ENCODE results near the gene ZNF672.
A peak's percentile ranks its signal among the peaks of the same experiment; 100 is the strongest.
"Not testable (repeated sequence)": the region's sequence is repeated elsewhere in the genome, so short reads cannot be mapped to it uniquely, and the experiment has no call there.

Gene ZNF672
- 29.7 to 34.6 (median 33.7) reads per million in 3 donors for total RNA-seq

- DNase-seq: peak; percentile 84 to 92 (median 89)
- peaks cover 1% of the 10 kb centered on the region for H3K36me3 ChIP-seq (ENCODE audit: control insufficient read depth, insufficient read depth, low read length)
- H3K27me3 ChIP-seq (replicated peaks; ENCODE audit: control insufficient read depth, insufficient read depth, low read length, poor library complexity, severe bottlenecking): peaks cover 4% of the 10 kb centered on the region
- H3K27ac ChIP-seq (ENCODE audit: insufficient read depth, low read length, poor library complexity, severe bottlenecking): peak within 1 kb of the TSS; percentile 96
- H3K4me3 ChIP-seq (ENCODE audit: insufficient read depth, low read depth, low read length, poor library complexity, severe bottlenecking): peak within 1 kb of the TSS; percentile 92
- no peaks in the 10 kb centered on the region for H3K9me3 ChIP-seq (ENCODE audit: control insufficient read depth, low read length)
- H3K4me1 ChIP-seq (ENCODE audit: control insufficient read depth, insufficient read depth, low read length, poor library complexity, severe bottlenecking): peaks cover 14% of the 10 kb centered on the region
These were observed at the start of gene ZNF672 for GRCh38 chr1:248837781-248838356. TSS of gene ZNF672 (plus strand) at chr1:248838224. CDS start at chr1:248847275, 9,051 bp downstream.

DNA sequence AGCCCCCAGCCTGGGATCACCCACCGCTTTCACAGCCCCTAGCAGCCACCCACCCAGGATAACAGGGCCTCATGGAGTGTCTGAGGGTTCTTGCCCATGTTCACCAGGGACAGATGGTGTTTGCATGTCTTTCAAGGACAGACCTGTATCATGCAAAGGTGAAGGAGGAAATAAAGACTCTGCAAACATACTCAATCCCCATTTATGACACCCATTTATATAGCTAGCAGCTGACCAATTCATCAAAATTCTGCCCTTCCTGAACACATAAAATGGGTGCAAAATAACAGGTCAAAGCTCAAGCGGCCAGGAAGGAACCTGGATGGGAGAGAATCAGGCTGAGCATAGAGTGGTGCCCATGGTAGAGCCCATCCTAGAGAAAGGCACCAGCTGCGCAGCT is 49.7 kb upstream of the ZNF672 start:
- Histone ChIP-seq H3K9me3 (ENCODE audit: control insufficient read depth, low read length) (no peaks in the 10 kb centered on the region), H3K4me3 (ENCODE audit: insufficient read depth, low read depth, low read length, poor library complexity, severe bottlenecking) (no peak overlapping the region), H3K27ac (ENCODE audit: insufficient read depth, low read length, poor library complexity, severe bottlenecking) (no peak overlapping the region), H3K36me3 (ENCODE audit: control insufficient read depth, insufficient read depth, low read length) (no peaks in the 10 kb centered on the region), H3K4me1 (ENCODE audit: control insufficient read depth, insufficient read depth, low read length, poor library complexity, severe bottlenecking) (no peaks in the 10 kb centered on the region), H3K27me3 (replicated peaks; ENCODE audit: control insufficient read depth, insufficient read depth, low read length, poor library complexity, severe bottlenecking) (no peaks in the 10 kb centered on the region)
- DNase-seq: no peak

DNA sequence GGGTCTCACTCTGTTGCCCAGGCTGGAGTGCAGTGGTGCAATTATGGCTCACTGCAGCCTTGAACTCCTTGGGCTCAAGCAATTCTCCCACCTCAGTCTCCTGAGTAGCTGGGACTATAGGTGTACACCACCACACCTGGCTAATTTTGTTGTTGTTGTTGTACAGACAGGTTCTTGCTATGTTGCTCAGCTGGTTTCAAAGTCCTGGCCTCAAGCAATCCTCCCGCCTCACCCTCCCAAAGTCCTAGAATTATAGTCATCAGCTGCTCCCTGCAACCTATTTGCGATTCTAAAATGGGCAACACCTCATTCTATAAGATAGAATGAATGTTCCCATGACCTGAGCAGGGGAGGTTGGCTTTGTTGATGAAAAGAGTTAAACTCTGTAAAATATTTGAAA is 48.7 kb upstream of the ZNF672 start:
- not testable (repeated sequence) for H3K4me3 ChIP-seq (ENCODE audit: insufficient read depth, low read depth, low read length, poor library complexity, severe bottlenecking); H3K27ac ChIP-seq (ENCODE audit: insufficient read depth, low read length, poor library complexity, severe bottlenecking); H3K9me3 ChIP-seq (ENCODE audit: control insufficient read depth, low read length); H3K27me3 ChIP-seq (replicated peaks; ENCODE audit: control insufficient read depth, insufficient read depth, low read length, poor library complexity, severe bottlenecking); H3K4me1 ChIP-seq (ENCODE audit: control insufficient read depth, insufficient read depth, low read length, poor library complexity, severe bottlenecking); H3K36me3 ChIP-seq (ENCODE audit: control insufficient read depth, insufficient read depth, low read length); DNase-seq

DNA sequence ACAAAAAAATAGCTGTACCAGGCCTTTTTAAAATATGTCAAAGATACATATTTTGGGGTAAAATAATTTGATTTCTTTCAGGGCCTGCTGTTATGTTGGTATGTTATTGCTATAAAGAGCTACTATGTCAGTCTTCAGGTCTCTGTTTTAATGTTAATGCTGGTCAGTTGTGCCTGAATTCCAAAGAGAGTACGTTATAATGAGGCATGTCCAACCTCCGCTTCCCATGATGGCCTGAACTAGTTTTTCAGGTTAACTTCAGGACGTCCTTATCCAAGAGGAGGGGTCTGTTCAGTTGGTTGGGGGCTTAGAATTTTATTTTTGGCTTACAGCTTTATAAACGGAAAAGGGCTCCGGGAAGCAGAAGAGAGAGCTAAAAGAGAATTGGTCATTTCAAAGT is 47.6 kb upstream of the ZNF672 start:
- DNase-seq: no peak
- no peaks in the 10 kb centered on the region for H3K4me1 ChIP-seq (ENCODE audit: control insufficient read depth, insufficient read depth, low read length, poor library complexity, severe bottlenecking)
- no peak overlapping the region for H3K4me3 ChIP-seq (ENCODE audit: insufficient read depth, low read depth, low read length, poor library complexity, severe bottlenecking)
- no peaks in the 10 kb centered on the region for H3K36me3 ChIP-seq (ENCODE audit: control insufficient read depth, insufficient read depth, low read length)
- no peaks in the 10 kb centered on the region for H3K27me3 ChIP-seq (replicated peaks; ENCODE audit: control insufficient read depth, insufficient read depth, low read length, poor library complexity, severe bottlenecking)
- H3K9me3 ChIP-seq (ENCODE audit: control insufficient read depth, low read length): peaks cover 5% of the 10 kb centered on the region
- no peak overlapping the region for H3K27ac ChIP-seq (ENCODE audit: insufficient read depth, low read length, poor library complexity, severe bottlenecking)

- Histone ChIP-seq H3K4me3 (ENCODE audit: insufficient read depth, low read depth, low read length, poor library complexity, severe bottlenecking) (no peak overlapping the region), H3K27ac (ENCODE audit: insufficient read depth, low read length, poor library complexity, severe bottlenecking) (no peak overlapping the region), H3K27me3 (replicated peaks; ENCODE audit: control insufficient read depth, insufficient read depth, low read length, poor library complexity, severe bottlenecking) (no peaks in the 10 kb centered on the region), H3K36me3 (ENCODE audit: control insufficient read depth, insufficient read depth, low read length) (no peaks in the 10 kb centered on the region), H3K4me1 (ENCODE audit: control insufficient read depth, insufficient read depth, low read length, poor library complexity, severe bottlenecking) (no peaks in the 10 kb centered on the region), H3K9me3 (ENCODE audit: control insufficient read depth, low read length) (peaks cover 5% of the 10 kb centered on the region)
- no peak for DNase-seq
These were observed 47.0 kb upstream of the ZNF672 start for GRCh38 chr1:248791010-248791409.

- no peak overlapping the region for H3K4me3 ChIP-seq (ENCODE audit: insufficient read depth, low read depth, low read length, poor library complexity, severe bottlenecking)
- H3K4me1 ChIP-seq (ENCODE audit: control insufficient read depth, insufficient read depth, low read length, poor library complexity, severe bottlenecking): no peaks in the 10 kb centered on the region
- no peaks in the 10 kb centered on the region for H3K36me3 ChIP-seq (ENCODE audit: control insufficient read depth, insufficient read depth, low read length)
- no peak overlapping the region for H3K27ac ChIP-seq (ENCODE audit: insufficient read depth, low read length, poor library complexity, severe bottlenecking)
- no peak for DNase-seq
- no peaks in the 10 kb centered on the region for H3K27me3 ChIP-seq (replicated peaks; ENCODE audit: control insufficient read depth, insufficient read depth, low read length, poor library complexity, severe bottlenecking)
- H3K9me3 ChIP-seq (ENCODE audit: control insufficient read depth, low read length): peaks cover 5% of the 10 kb centered on the region
These were observed 45.7 kb upstream of the ZNF672 start for GRCh38 chr1:248792342-248792741.

DNA sequence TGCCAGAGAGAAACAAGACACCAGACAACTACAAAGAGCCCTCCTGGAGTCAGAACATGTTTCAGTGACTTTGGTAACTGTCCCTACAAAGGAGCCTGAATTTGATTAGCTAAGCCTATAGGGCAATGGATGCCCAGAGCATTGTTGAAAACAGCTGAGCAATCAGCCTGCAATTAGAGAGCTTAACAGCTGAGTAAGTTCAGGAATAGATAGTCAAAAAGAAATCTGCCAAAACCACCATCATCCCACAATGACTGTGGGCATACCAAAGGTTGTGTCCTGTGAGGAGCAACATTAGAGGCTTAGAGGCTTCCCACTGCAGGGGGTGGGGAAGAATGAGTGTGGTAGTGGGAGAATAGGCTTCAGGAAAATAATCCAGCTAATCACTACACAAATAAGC is 44.4 kb upstream of the ZNF672 start:
- Histone ChIP-seq H3K27me3 (replicated peaks; ENCODE audit: control insufficient read depth, insufficient read depth, low read length, poor library complexity, severe bottlenecking) (no peaks in the 10 kb centered on the region), H3K27ac (ENCODE audit: insufficient read depth, low read length, poor library complexity, severe bottlenecking) (no peak overlapping the region), H3K9me3 (ENCODE audit: control insufficient read depth, low read length) (peaks cover 5% of the 10 kb centered on the region), H3K4me3 (ENCODE audit: insufficient read depth, low read depth, low read length, poor library complexity, severe bottlenecking) (no peak overlapping the region), H3K4me1 (ENCODE audit: control insufficient read depth, insufficient read depth, low read length, poor library complexity, severe bottlenecking) (no peaks in the 10 kb centered on the region), H3K36me3 (ENCODE audit: control insufficient read depth, insufficient read depth, low read length) (no peaks in the 10 kb centered on the region)
- no peak for DNase-seq

DNA sequence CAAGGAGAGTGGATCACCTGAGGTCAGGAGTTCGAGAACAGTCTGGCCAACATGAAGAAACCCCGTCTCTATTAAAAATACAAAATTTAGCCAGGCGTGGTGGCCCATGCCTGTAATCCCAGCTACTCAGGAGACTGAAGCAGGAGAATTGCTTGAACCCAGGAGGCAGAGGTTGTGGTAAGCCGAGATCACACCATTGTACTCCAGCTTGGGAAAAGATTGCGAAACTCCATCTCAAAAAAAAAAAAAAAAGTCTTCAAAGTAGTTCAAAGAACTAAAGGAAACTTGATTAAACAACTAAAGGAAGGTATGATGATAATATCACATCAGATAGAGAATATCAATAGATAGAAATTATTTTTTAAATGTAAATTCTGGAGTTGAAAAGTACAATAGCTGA is 43.4 kb upstream of the ZNF672 start:
- H3K4me1 ChIP-seq (ENCODE audit: control insufficient read depth, insufficient read depth, low read length, poor library complexity, severe bottlenecking): not testable (repeated sequence)

GRCh38 chr1:248798791-248799190 is 39.2 kb upstream of the ZNF672 start:
- DNase-seq: no peak
- no peak overlapping the region for H3K4me3 ChIP-seq (ENCODE audit: insufficient read depth, low read depth, low read length, poor library complexity, severe bottlenecking)
- no peaks in the 10 kb centered on the region for H3K4me1 ChIP-seq (ENCODE audit: control insufficient read depth, insufficient read depth, low read length, poor library complexity, severe bottlenecking)
- H3K36me3 ChIP-seq (ENCODE audit: control insufficient read depth, insufficient read depth, low read length): no peaks in the 10 kb centered on the region
- peaks cover 4% of the 10 kb centered on the region for H3K27me3 ChIP-seq (replicated peaks; ENCODE audit: control insufficient read depth, insufficient read depth, low read length, poor library complexity, severe bottlenecking)
- H3K27ac ChIP-seq (ENCODE audit: insufficient read depth, low read length, poor library complexity, severe bottlenecking): no peak overlapping the region
- H3K9me3 ChIP-seq (ENCODE audit: control insufficient read depth, low read length): peaks cover 5% of the 10 kb centered on the region

More for the DNA sequence above, 43.4 kb upstream of the ZNF672 start:
- not testable (repeated sequence) for H3K36me3 ChIP-seq (ENCODE audit: control insufficient read depth, insufficient read depth, low read length); H3K27ac ChIP-seq (ENCODE audit: insufficient read depth, low read length, poor library complexity, severe bottlenecking); H3K4me3 ChIP-seq (ENCODE audit: insufficient read depth, low read depth, low read length, poor library complexity, severe bottlenecking); H3K27me3 ChIP-seq (replicated peaks; ENCODE audit: control insufficient read depth, insufficient read depth, low read length, poor library complexity, severe bottlenecking); H3K9me3 ChIP-seq (ENCODE audit: control insufficient read depth, low read length); DNase-seq

DNA sequence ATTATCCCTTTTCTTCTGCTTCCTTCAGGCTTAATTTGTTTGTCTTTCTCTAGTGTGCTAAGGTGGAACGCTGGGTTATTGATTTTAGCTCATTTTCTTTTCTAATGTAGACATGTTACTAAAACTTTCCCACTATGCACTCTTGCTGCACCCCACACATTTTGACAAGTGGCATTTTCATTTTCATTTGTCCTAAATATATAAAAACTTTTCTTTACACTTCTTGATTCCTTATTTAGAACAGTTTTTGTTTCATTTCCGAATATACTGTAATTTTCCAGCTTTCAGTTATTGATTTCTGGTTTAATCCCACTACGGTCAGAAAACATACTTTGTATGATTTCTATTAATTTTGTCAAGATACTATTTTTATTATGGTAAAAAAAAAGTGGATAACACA is 37.6 kb upstream of the ZNF672 start:
- H3K36me3 ChIP-seq (ENCODE audit: control insufficient read depth, insufficient read depth, low read length): no peaks in the 10 kb centered on the region
- H3K4me1 ChIP-seq (ENCODE audit: control insufficient read depth, insufficient read depth, low read length, poor library complexity, severe bottlenecking): no peaks in the 10 kb centered on the region
- no peak overlapping the region for H3K27ac ChIP-seq (ENCODE audit: insufficient read depth, low read length, poor library complexity, severe bottlenecking)
- no peaks in the 10 kb centered on the region for H3K9me3 ChIP-seq (ENCODE audit: control insufficient read depth, low read length)
- peaks cover 4% of the 10 kb centered on the region for H3K27me3 ChIP-seq (replicated peaks; ENCODE audit: control insufficient read depth, insufficient read depth, low read length, poor library complexity, severe bottlenecking)
- DNase-seq: no peak
- H3K4me3 ChIP-seq (ENCODE audit: insufficient read depth, low read depth, low read length, poor library complexity, severe bottlenecking): no peak overlapping the region

All from effector memory CD4-positive, alpha-beta T cell (primary cell).